Heart left ventricle (tissue), 16 donors: Measurements from ENCODE around the gene VIL1. TPM values are rescaled to one million over a fixed set of nuclear protein-coding genes. Genes with fewer than 3 reads are reported as not detected.

Experiments
- ATAC-seq, 4 donors: fragments of 200-7000 bp; cut with Tn5 transposase; one replicate each; pipeline ENCODE4 v1.9.1; 2020 to 2022; ENCODE audit warnings: moderate library complexity in 4 of 4, mild to moderate bottlenecking in 3 of 4, moderate number of reproducible peaks in 1 of 4
- DNase-seq, 5 donors: peaks; one replicate each; pipeline ENCODE4 v3.0.0-alpha.2; 2020
- H3K27ac ChIP-seq, 12 donors: fragments of 200-600 bp; sonication (generic) in 4 of 12; one replicate each; pipeline versions ENCODE4 v1.5.0 to v1.8.0; 2016 to 2022; ENCODE audit warnings: mild to moderate bottlenecking in 2 of 12
- H3K27me3 ChIP-seq, 9 donors: fragments of 200-600 bp; sonication (generic) in 2 of 9; one replicate each; pipeline versions ENCODE4 v1.5.1 to v1.8.0; 2016 to 2022; ENCODE audit warnings: mild to moderate bottlenecking in 3 of 9
- H3K36me3 ChIP-seq, 9 donors: fragments of 200-600 bp; sonication (generic) in 2 of 9; one replicate each; pipeline versions ENCODE4 v1.5.0 to v1.8.0; 2018 to 2022; ENCODE audit warnings: mild to moderate bottlenecking in 2 of 9
- H3K4me1 ChIP-seq, 12 donors: fragments of 200-600 bp; sonication (generic) in 4 of 12; one replicate each; pipeline versions ENCODE4 v1.5.0 to v1.8.0; 2016 to 2022; ENCODE audit warnings: mild to moderate bottlenecking in 3 of 12
- H3K4me3 ChIP-seq, 12 donors: fragments of 200-600 bp; sonication (generic) in 4 of 12; one replicate each; pipeline versions ENCODE4 v1.5.0 to v1.8.0; 2017 to 2022; ENCODE audit warnings: mild to moderate bottlenecking in 9 of 12, moderate library complexity in 4 of 12
- H3K9me3 ChIP-seq, 12 donors: fragments of 200-600 bp; sonication (generic) in 4 of 12; one replicate each; pipeline versions ENCODE4 v1.5.0 to v1.8.0; 2016 to 2022; ENCODE audit warnings: mild to moderate bottlenecking in 1 of 12
- CTCF ChIP-seq, 12 donors: fragments of 200-600 bp; sonication (generic) in 4 of 12; IDR thresholded peaks; one replicate each; pipeline versions ENCODE4 v1.5.0 to v1.8.0; 2018 to 2022; ENCODE audit warnings: antibody characterized with exemption in 12 of 12, mild to moderate bottlenecking in 5 of 12
- POLR2A ChIP-seq, 2 donors: fragments of 450-650 bp; IDR thresholded peaks; one replicate each; pipeline ENCODE4 v1.6.1; 2017; ENCODE audit warnings: antibody characterized with exemption in 2 of 2, mild to moderate bottlenecking in 2 of 2, moderate library complexity in 2 of 2
- WGBS, 4 donors: extraction: QIAGEN DNeasy Blood & Tissue Kit in 2 of 4; methylation state at CpG; one replicate each; pipeline versions ENCODE4 v1.1.5 to v1.1.7; 2013 to 2018; 5-methylcytosine and 5-hydroxymethylcytosine counted together
- intact Hi-C, 10 donors: fragments of 100-400 bp; cut with DNase I; formaldehyde crosslinking; loops; one replicate each; pipeline versions ENCODE4 v1.11.1 to v1.14.2; 2022
- polyA plus RNA-seq, 2 donors: library from polyadenylated mRNA; stranded (reverse); fragments of 200-250 nt; gene quantifications; one replicate each; pipeline ENCODE4 v1.2.3, GENCODE V29; 2013
- total RNA-seq, 9 donors: library from RNA; depleted of rRNA in 2 of 9; stranded (reverse); fragments of >200 nt in 2 of 9; fragmentation: NEBNext Ultra II Directional in 3 of 9; extraction: Animal tissue kit (Norgen Biotek cat#: 25700) in 3 of 9; gene quantifications; one replicate each; pipeline versions ENCODE4 v1.1.0 to v1.2.4, GENCODE V29; 2016 to 2023
- donor health status: ischemic (EF 13 %, LVEDD 7.1; RV severe dilation, severe dysfunction).
- donor health status: healthy with polysubstance abuse.
- donor health status: DM: no; HTN: yes; CAD: no.
- donor health status: DM: no; HTN: no; CAD: no.
- donor health status: ischemic (EF 25% LVEDD 6.9; RV normal size, moderate dysfunction).
- donor health status: ischemic (EF 25% LVEDD 5.7; RV mildly dilated, moderate dysfunction).
- donor health status: healthy.
- donor health status: DM: yes; HTN: yes; CAD: no.
- donor health status: ischemic (EF 35%, LVEDD 5.7; RV mildly dilated, moderate dysfunction).
- donor health status: nonischemic (EF 11% LVEDD 7.7; RV severe dilation, severe dysfunction).
- donor health status: DM: yes; HTN: yes; CAD: no.
- donor health status: PGD.
- donor health status: ischemic (EF 29% LVEDD 5.4; RV normal size, mild dysfunction).
- donor health status: nonischemic (EF 23%, LVEDD 6.1; RV moderate dilation, normal function).

The VIL1 gene
- total and polyA plus RNA-seq, 11 donors: 0.04 to 0.07 TPM; not detected in 9

GRCh38 chr2:218479595-218479994 is 60.7 kb downstream of the VIL1 start:
- Histone ChIP-seq H3K27me3 (no peaks in the 10 kb centered on the region), H3K4me3 (no peak overlapping the region), H3K27ac (no peak overlapping the region), H3K9me3 (no peaks in the 10 kb centered on the region), H3K36me3 (peaks cover 0 to 97% (median 82%) of the 10 kb centered on the region in 9 donors), H3K4me1 (peaks cover 0 to 9% (median 0%) of the 10 kb centered on the region in 12 donors)
- no peak for ATAC-seq
- no peak for DNase-seq
- WGBS, 4 donors: 94 to 98% (median 96%) methylated on average over 2 of the region's 2 CpGs
- intact Hi-C loops: loop anchor here in 1 of 10 donors (10.0 kb wide), 1 partner anchor 295 kb away; no protein-coding TSS in a partner anchor
- TF ChIP-seq POLR2A (IDR thresholded peaks at IDR 0.05) (no peak), CTCF (IDR thresholded peaks at IDR 0.05) (no peak)

GRCh38 chr2:218482651-218483050 is 63.7 kb downstream of the VIL1 start:
- intact Hi-C loops: loop anchor here in 1 of 10 donors (10.0 kb wide), 1 partner anchor 62 kb away; no protein-coding TSS in a partner anchor
- 79 to 90% (median 88%) methylated on average over 1 of the region's 1 CpG for WGBS, 4 donors
- TF ChIP-seq POLR2A (IDR thresholded peaks at IDR 0.05): no peak
- no peak for TF ChIP-seq CTCF (IDR thresholded peaks at IDR 0.05)
- peaks cover 0 to 5% (median 0%) of the 10 kb centered on the region in 12 donors for H3K4me1 ChIP-seq
- no peak overlapping the region for H3K4me3 ChIP-seq
- no peak overlapping the region for H3K27ac ChIP-seq
- H3K27me3 ChIP-seq: no peaks in the 10 kb centered on the region
- peaks cover 0 to 98% (median 84%) of the 10 kb centered on the region in 9 donors for H3K36me3 ChIP-seq
- no peak for ATAC-seq
- DNase-seq: no peak
- H3K9me3 ChIP-seq: no peaks in the 10 kb centered on the region

GRCh38 chr2:218485986-218486667 is 67.2 kb downstream of the VIL1 start:
- Histone ChIP-seq H3K27ac (no peak overlapping the region), H3K9me3 (no peaks in the 10 kb centered on the region), H3K36me3 (peaks cover 0 to 96% (median 75%) of the 10 kb centered on the region in 9 donors), H3K27me3 (no peaks in the 10 kb centered on the region), H3K4me3 (no peak overlapping the region), H3K4me1 (no peaks in the 10 kb centered on the region)
- intact Hi-C loops: loop anchor here in 1 of 10 donors (10.0 kb wide), 1 partner anchor 59 kb away; no protein-coding TSS in a partner anchor
- ATAC-seq (no peak), DNase-seq (no peak)
- WGBS, 4 donors: 80 to 86% (median 84%) methylated on average over 7 of the region's 7 CpGs
- no peak for TF ChIP-seq CTCF (IDR thresholded peaks at IDR 0.05)
- TF ChIP-seq POLR2A (IDR thresholded peaks at IDR 0.05): no peak

- no peak for TF ChIP-seq CTCF (IDR thresholded peaks at IDR 0.05)
- TF ChIP-seq POLR2A (IDR thresholded peaks at IDR 0.05): no peak
- intact Hi-C loops: no loop called here
- ATAC-seq (no peak), DNase-seq (no peak)
- Histone ChIP-seq H3K36me3 (peaks cover 0 to 58% (median 38%) of the 10 kb centered on the region in 9 donors), H3K4me3 (no peak overlapping the region), H3K4me1 (peaks cover 0 to 15% (median 2%) of the 10 kb centered on the region in 12 donors), H3K27ac (no peak overlapping the region), H3K9me3 (no peaks in the 10 kb centered on the region), H3K27me3 (no peaks in the 10 kb centered on the region)
- 92 to 95% (median 94%) methylated on average over 10 of the region's 10 CpGs for WGBS, 4 donors
These were observed 81.7 kb downstream of the VIL1 start for GRCh38 chr2:218500501-218501060.
